NK-92 treated with Interleukin-12 subunit alpha and Interleukin-12 subunit beta, amount 100 ng/mL, for 24 hours (cell line): ENCODE data around the gene USP24.

Source experiments
- DNase-seq: peaks from one replicate; lab custom pipeline; 2025; lab: John Stamatoyannopoulos, UW

USP24 gene

DNA sequence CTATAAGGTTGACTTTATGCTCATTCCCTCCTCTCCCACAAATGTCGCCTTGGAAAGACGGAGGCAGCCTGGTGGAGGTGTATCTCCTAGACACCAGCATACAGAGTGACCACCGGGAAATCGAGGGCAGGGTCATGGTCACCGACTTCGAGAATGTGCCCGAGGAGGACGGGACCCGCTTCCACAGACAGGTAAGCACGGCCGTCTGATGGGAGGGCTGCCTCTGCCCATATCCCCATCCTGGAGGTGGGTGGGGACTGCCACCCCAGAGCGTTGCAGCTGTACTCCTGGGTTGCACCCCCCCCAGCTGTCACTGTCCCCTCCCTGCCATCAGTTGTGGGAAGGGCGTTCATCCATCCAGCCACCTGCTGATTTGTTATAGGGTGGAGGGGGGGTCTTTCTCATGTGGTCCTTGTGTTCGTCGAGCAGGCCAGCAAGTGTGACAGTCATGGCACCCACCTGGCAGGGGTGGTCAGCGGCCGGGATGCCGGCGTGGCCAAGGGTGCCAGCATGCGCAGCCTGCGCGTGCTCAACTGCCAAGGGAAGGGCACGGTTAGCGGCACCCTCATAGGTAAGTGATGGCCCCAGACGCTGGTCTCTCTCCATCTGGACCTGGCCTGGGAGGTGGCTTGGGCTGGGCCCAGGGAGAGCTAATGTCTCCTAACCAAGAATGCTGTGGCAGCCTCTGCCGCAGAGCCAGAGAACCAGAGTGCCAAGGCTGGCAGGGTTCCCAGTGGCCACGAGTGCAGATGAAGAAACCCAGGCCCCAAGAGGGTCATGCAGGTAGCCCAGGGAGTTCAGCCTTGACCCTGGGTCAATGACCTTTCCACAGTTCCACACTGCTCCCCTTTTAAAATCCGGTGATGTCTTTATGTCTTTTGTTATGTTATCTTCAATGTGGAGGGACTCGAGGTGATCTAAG is 162.7 kb downstream of the USP24 start:
- DNase-seq = no peak

DNA sequence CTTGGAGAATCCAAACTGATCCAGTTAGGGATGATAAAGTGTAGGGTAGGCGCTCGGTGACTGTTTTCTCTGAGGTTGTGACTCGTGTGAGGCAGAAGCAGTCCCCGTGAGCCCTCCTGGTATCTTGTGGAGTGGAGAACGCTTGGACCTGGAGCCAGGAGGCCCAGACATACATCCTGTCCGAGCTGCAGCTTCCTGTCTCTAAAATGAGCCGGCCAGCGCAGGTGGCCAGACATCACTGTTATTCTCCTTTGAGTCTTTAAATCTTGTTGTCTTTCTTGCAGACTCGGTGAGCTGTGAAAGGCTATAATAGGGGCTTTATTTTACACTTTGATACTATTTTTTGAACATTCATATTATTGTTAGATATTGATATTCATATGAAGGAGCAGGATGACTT is 163.5 kb downstream of the USP24 start:
- DNase-seq = no peak

DNA sequence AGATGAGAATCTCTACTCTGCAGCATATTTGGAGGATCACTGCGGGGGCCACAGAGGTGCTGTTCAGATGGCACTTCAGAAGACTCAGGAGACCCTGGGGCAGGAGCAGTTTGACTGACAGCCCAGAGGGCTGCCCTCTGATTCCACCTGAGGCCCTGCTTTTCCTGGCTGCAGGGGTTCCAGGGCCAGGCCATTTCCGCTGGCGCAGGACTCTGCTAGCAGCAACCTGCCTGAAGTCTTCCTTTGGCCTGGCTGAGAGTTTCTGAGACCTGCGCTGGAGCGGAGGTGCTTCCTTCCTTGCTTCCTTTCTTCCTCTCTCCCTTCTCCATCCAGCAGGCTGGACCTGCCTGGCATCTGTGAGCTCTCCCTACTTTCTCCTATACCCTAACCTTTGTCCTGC is 164.0 kb downstream of the USP24 start:
- DNase-seq = no peak

DNA sequence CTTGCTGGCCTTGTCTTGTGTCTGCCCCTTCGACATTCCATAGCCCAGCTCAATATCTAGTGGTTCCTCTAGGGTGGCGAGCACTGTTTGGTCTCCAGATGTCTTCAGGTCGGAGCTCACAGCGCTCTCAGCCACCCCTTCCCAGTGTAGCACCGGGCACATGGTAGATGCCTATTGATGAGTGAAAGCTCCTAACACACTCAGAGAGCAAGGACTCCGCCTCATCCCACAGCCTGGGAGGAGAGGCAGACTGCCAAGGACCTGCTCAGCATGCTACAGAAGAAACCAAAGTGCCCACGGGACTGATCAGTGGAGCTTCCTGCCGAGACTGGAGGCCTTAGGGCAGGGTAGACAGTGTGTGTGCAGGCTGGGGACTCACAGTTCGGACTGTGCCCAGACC is 164.9 kb downstream of the USP24 start:
- no peak for DNase-seq

DNA sequence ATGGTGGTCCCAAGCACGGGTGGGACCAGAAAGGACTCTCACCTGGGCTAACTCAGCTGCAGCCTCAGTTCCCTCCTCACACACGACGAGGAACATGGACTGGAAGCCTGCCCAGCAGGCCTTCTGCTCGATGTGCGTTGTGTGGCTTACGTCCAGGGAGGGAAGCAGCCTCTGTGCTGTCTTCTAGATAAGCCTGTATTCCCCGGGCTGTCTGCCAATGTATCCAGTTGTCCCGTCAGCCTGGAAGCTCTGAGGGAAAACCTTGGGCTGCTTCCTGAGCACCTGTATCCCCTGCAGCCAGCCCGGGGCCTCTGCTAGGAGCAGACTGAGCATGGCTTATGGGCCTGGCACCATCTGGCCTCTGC is 165.3 kb downstream of the USP24 start:
- DNase-seq = no peak

DNA sequence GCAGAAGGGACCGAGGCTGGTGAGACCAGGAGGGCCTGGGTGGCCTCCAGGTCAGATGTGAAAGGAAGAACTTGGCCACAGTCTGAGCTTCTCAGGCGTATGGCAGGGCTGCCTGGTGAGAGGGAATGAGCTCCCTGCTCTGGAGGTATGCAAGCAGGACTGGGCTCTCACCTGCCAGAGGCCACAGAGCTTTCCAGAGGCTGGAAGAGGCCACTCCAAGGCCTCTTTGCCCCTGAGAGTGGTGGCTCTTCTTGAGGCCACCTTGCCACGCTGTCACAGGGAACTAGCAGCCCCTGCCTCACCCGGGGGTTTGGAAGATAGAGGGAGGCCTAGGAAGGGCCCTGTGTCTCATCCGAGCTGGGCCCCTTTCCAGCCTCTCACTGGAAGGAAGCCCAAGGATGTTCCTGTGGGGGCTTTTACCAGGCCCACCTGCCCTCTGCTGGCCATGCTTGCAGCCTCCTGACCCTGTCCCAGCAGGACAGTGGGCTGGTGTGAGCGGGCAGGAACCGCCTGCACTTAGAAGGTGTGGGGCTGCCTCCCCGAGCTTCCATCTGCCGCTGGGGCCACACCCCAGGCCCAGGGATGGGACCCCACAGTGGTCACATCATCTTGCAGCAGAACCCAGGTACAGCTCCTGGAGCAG is 165.8 kb downstream of the USP24 start:
- no peak for DNase-seq

DNA sequence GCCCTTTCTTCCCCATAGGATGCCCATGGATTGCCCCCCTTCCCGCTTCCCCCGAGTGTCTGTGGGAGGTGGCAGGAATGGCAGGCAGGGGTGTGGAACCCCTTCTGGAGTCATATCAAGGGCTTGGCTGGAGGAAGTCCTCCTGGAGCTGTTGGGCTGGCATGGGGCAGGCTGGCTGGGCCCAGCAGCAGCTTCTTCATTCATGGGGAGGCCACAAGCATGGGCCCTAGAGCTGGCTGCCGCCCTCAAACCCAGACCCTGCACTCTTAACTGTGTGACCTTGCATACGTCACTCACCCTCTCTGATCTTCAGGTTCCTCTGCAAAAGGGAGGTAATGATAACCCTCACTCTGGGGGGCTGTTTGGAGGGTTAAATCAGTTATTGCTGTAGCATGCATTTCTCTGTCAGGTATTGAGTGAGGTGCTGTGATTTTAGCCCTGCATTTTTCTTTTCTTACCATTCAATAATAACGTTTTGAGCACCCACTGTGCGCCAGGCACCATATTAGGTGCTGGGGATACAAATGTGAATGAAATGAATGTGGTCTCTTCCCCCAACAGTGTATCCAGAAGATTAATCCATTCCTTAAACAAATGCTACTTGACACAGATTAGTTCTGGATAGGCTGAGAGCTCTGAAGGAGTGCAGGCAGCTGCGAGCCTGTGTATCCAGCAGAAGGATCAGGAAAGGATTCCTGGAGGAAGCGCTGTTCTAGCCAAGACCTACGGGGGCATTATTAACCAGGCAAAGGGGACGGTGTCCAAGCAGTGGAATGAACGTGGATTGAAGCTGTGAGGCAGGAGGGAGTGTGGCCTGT is 166.5 kb downstream of the USP24 start:
- no peak for DNase-seq

DNA sequence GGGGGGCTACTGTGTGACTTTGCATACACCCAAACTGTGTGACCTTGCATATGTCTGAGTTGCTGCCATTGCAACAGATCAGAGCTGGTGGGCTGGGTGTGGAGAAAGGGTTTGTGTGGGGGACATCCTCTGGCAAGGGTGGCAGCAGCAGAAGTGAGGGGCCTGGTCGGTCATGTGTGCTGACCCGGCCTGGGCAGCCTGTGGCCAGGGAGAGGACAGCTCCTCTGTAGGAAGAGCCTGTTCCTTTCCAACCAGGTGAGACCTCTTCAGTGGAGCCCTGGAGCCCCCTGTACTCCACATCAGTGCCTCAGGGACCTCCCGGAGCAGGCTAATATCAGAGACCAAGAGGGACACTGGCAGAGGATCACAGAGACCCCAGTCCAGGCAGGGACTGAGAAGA is 167.6 kb downstream of the USP24 start:
- no peak for DNase-seq

DNA sequence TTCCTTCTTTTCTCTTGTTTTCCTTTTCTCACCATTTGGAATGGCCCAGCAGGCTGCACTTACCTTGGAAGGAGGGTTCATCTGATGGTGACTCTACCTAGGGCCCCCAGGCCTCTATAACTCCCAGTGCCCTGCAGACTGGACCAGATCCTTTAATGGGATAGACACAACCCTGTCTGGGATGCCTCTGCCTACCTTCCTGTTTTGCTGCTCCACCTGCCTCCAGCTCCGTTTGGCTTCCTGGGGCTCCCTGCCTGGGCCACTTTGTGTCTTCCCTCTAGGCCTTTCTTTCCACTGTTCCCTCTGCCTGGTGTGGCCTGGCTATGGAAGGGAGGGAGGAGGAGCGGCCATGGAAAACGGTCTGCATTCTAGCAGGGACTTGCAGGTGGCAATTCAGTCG is 168.3 kb downstream of the USP24 start:
- DNase-seq = no peak

DNA sequence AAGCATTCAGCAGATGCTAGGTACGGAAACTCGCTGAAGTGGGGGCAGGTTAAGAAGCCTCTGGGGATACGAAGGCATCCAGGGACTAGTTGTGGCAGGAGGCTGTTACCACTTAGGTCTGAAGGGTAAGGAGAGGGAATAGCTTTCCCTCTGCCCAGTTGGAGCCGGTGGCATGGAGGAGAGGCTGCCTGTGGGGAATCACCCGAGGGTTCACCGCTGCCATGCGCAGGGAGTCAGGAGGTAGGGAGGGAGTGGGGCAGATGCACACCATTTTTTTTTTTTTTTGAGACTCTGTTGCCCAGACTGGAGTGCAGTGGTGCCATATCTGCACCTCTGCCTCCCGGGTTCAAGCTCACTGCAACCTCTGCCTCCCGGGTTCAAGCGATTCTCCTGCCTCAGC is 169.7 kb downstream of the USP24 start:
- DNase-seq = no peak

DNA sequence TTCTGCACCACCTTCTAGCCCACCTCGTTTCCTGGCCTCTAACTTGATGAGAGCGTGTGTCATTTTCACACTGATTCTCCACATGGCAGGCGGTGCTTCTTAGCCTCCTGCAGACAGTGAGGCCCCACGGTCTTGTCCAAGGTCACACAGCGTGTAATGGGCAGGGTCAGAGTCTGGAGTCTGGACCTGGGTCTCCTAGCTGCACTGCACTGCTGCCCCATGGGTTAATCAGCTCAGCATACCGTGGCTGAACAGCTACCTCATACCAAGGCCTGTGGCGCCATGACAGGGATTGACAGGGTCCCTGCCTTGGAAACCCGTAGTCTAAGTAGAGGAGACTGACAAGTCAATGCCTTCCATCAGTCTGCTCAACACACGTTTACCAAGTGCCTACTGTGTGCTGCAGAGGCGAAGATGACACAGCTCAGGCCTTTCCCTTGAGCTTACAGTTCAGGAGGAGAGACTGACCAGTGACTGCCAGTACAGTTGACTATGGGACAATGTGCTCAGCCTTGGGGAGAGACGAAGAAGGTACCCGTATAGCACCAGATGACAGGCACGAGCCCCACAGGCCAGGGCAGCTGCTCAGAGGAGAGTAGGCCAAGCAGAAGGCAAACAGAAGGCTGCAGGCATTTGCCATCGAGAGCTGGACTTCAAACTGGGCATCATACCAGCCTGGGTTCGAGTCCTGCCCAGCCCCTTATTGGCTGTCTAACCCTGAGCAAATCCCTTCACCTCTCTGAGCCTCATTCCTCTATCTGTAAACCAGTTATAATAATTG is 170.4 kb downstream of the USP24 start:
- DNase-seq = no peak

DNA sequence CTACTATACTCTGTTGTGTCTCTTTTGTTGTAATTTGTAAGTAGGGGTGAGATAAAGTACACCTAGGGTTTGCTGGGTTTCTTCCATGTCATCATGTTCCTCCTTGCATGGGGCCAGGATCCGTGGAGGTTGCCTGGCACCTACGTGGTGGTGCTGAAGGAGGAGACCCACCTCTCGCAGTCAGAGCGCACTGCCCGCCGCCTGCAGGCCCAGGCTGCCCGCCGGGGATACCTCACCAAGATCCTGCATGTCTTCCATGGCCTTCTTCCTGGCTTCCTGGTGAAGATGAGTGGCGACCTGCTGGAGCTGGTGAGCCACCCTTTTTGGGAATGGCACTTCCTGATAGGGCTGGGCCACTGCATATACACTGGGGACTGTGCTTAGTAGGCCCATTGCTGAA is 171.4 kb downstream of the USP24 start:
- no peak for DNase-seq

DNA sequence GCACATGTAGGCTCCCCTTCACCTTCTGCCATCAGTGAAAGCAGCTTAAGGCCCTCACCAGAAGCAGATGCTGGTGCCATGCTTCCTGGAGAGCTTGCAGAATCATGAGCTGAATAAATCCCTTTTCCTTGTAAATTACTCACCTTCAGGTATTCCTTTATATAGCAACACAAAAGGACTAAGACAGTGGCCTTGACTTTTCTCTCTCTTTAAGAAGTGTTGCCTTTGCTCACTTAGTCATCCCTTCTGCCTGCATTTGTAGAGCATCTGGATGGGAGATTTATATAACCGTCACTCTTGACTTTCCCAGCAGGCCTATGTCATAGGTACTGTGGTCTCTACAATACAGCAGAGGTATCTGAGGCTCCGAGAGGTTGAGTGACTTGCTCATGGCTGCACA is 172.2 kb downstream of the USP24 start:
- no peak for DNase-seq

DNA sequence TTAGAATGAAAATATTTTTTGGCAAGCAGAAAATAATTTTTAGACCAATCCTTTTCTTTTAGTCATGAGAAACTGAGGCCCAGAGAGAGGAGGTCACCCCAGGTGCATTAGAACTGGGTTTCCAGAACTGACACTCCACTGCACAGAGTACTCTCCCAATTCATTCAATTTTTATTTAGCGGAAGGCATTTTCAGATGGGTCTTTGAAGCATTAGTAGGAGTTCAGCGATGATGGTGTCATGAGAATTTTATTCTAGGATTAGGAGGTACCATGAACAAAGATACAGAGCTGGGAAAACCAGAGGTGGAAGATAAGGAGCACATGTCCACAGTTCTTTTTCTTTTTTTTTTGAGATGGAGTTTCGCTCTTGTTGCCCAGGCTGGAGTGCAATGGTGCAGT is 173.6 kb downstream of the USP24 start:
- no peak for DNase-seq

DNA sequence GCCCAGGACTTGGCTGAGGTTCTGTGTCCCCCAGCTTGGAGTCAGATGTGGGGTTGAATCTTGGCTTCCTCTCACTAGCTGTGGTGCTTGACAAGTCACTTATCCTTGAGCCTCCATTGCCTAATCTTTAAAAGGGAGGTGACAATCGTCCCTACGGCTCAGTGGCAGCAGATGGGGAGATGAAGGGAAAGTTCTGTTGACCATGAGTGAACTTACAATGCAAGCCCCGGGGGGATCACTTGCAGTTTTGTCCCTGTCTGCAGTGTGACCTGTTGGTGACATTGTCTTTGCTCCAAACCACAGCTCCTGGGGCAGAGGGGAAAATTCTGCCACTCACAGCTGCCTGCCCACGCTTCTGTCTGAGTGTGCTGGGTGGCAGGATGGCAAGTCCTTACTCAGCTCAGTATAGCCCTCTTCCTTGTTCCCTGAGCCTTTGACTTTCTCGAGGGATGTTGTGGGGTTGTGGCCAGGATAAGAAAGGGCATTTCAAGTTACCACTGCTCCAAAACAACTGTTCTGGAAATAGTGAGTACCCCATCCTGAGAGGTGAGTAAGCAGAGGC is 174.2 kb downstream of the USP24 start:
- DNase-seq = no peak

DNA sequence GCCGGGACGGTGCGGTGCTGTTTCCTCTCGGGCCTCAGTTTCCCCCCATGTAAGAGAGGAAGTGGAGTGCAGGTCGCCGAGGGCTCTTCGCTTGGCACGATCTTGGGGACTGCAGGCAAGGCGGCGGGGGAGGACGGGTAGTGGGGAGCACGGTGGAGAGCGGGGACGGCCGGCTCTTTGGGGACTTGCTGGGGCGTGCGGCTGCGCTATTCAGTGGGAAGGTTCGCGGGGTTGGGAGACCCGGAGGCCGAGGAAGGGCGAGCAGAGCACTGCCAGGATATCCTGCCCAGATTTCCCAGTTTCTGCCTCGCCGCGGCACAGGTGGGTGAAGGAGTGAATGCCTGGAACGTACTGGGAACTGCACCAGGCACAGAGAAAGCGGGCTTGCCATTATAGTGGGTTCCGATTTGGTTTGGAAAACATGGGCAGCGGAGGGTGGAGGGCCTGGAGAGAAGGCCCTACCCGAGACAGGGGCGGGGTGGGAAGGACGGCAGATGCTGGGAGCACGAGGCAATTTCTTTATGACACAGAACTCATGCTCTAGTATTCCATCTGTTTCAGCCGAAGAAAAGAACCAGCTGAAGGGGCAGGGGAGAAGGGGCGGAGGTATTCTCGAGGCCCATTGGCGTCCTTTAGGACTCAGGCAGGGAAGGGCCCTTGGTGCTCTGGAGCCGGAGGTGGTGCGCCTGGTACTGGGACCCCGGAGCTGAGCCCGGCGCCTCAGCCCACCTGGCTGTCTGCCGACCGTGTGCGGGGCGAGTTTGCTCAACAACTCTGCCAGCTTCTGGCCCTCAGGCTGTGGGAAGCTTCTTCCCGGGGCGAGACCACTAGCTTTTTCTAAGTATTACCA is 174.9 kb downstream of the USP24 start:
- no peak for DNase-seq

DNA sequence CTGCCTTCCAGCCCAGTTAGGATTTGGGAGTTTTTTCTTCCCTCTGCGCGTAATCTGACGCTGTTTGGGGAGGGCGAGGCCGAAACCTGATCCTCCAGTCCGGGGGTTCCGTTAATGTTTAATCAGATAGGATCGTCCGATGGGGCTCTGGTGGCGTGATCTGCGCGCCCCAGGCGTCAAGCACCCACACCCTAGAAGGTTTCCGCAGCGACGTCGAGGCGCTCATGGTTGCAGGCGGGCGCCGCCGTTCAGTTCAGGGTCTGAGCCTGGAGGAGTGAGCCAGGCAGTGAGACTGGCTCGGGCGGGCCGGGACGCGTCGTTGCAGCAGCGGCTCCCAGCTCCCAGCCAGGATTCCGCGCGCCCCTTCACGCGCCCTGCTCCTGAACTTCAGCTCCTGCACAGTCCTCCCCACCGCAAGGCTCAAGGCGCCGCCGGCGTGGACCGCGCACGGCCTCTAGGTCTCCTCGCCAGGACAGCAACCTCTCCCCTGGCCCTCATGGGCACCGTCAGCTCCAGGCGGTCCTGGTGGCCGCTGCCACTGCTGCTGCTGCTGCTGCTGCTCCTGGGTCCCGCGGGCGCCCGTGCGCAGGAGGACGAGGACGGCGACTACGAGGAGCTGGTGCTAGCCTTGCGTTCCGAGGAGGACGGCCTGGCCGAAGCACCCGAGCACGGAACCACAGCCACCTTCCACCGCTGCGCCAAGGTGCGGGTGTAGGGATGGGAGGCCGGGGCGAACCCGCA is 175.7 kb downstream of the USP24 start, which contains the start of gene PCSK9:
Gene PCSK9 (plus strand): TSS at position 207 of the 741 bp plus-strand sequence. CDS start 290 bp downstream, at position 497.
- no peak for DNase-seq

DNA sequence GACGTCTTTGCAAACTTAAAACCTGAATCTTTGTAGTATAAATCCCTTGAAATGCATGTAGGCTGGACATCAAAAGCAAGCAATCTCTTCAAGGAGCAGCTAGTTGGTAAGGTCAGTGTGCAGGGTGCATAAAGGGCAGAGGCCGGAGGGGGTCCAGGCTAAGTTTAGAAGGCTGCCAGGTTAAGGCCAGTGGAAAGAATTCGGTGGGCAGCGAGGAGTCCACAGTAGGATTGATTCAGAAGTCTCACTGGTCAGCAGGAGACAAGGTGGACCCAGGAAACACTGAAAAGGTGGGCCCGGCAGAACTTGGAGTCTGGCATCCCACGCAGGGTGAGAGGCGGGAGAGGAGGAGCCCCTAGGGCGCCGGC is 176.2 kb downstream of the USP24 start:
- DNase-seq = no peak

DNA sequence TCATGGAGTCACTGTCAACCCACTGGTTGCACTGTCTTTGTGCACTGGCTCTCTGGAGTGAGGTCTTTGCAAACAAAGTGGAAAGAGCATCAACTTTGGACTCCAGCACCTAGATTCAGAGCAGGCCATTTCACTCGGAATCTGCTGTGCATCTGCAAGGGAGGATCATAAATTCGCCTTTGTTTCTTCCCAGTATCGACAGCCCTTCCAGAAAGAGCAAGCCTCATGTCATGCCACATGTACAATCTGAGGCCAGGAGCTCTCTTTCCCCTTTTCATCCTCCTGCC is 176.7 kb downstream of the USP24 start:
- DNase-seq = no peak
